HG03095 (cell line): ENCODE results near the gene DOCK9.

Source experiments
- ATAC-seq: cut with Tn5 transposase; IDR thresholded peaks from one replicate; pipeline ENCODE4 v1.9.1; 2021; ENCODE audit warnings: moderate library complexity; ENCODE audit not compliant: unreplicated experiment

Gene DOCK9

GRCh38 chr13:98954313-98954712 is 23.6 kb downstream of the DOCK9 start:
- no peak for ATAC-seq

GRCh38 chr13:98951266-98951665 is 26.6 kb downstream of the DOCK9 start:
- no peak for ATAC-seq

GRCh38 chr13:98950705-98951104 is 27.2 kb downstream of the DOCK9 start:
- no peak for ATAC-seq

GRCh38 chr13:98947925-98948324 is 29.9 kb downstream of the DOCK9 start:
- no peak for ATAC-seq

GRCh38 chr13:98945863-98946605 is 31.8 kb downstream of the DOCK9 start:
- no peak for ATAC-seq

- ATAC-seq: no peak
These were observed 33.5 kb downstream of the DOCK9 start for GRCh38 chr13:98944336-98944735.

GRCh38 chr13:98942997-98943396 is 34.9 kb downstream of the DOCK9 start:
- ATAC-seq: no peak

GRCh38 chr13:98942485-98942884 is 35.4 kb downstream of the DOCK9 start:
- ATAC-seq: no peak

- no peak for ATAC-seq
These were observed 36.3 kb downstream of the DOCK9 start for GRCh38 chr13:98941536-98941935.

GRCh38 chr13:98941126-98941525 is 36.7 kb downstream of the DOCK9 start:
- no peak for ATAC-seq

GRCh38 chr13:98940325-98941001 is 37.4 kb downstream of the DOCK9 start:
- no peak for ATAC-seq

- no peak for ATAC-seq
These were observed 38.1 kb downstream of the DOCK9 start for GRCh38 chr13:98939660-98940191.

- ATAC-seq: no peak
These were observed 39.1 kb downstream of the DOCK9 start for GRCh38 chr13:98938801-98939200.

GRCh38 chr13:98937911-98938381 is 39.9 kb downstream of the DOCK9 start:
- no peak for ATAC-seq

GRCh38 chr13:98934243-98934642 is 43.6 kb downstream of the DOCK9 start:
- ATAC-seq: no peak

- no peak for ATAC-seq
These were observed 47.7 kb downstream of the DOCK9 start for GRCh38 chr13:98930151-98930591.

- ATAC-seq: no peak
These were observed 49.6 kb downstream of the DOCK9 start for GRCh38 chr13:98927951-98928927.

GRCh38 chr13:98925949-98926348 is 51.9 kb downstream of the DOCK9 start:
- no peak for ATAC-seq

- no peak for ATAC-seq
These were observed 54.0 kb downstream of the DOCK9 start for GRCh38 chr13:98923641-98924397.

GRCh38 chr13:98922306-98922705 is 55.6 kb downstream of the DOCK9 start:
- ATAC-seq: no peak
